Esophagus mucosa (tissue), 1 donor: Measurements from ENCODE around the gene PXDN. TPM values are rescaled to one million over a fixed set of nuclear protein-coding genes. Genes with fewer than 3 reads are reported as not detected.

Experiments
- ATAC-seq: fragments of 200-7000 bp; cut with Tn5 transposase; one replicate; pipeline ENCODE4 v1.9.1; 2020
- total RNA-seq: library from RNA; stranded (reverse); gene quantifications from one replicate; pipeline ENCODE4 v1.2.4, GENCODE V29; 2023
- donor health status: DM: yes; HTN: yes; CAD: no.

The PXDN gene
- total RNA-seq, 1 donor from 2014 or later, result 7.1 TPM

DNA sequence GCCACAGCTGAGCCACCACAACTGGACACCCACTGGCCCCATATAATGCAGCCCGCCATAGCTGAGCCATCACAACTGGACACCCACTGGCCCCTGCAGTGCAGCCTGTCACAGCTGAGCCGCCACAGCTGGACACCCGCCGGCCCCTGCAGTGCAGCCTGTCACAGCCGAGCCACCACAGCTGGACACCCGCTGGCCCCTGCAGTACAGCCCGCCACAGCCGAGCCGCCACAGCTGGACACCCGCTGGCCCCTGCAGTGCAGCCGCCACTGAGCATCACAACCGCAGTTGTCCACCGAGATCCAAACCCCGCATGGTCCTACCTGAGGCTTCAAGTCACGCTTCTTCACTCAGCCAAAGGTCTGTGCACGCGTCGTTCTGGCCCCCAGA, 134.2 kb downstream of the PXDN start:
- ATAC-seq, result no peak

DNA sequence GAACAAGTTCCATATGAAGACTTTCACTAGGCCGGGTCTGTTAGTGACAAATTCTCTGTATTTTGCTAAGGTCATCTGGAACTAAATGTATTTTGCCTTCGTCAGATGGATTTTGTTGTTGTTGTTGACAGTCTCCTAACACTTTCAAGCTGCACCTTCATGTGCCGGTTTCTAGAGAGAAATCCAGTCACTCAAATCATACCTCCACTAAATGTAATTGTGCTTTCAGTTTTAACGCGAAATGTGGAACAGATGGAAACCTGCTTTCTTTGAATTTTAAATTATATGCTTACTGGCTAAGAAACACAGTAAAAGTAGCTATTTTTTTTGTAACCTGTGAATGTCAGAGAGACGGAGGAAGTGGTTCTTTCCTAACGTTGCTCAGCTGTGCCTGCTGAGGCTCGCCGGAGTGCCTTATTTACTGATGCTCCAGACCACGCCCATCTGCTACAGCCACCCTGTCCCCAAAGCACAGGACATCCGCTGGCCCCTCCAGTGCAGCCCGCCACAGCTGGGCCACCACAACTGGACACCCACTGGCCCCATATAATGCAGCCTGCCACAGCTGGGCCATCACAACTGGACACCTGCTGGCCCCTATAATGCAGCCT, 134.7 kb downstream of the PXDN start:
- no peak for ATAC-seq

DNA sequence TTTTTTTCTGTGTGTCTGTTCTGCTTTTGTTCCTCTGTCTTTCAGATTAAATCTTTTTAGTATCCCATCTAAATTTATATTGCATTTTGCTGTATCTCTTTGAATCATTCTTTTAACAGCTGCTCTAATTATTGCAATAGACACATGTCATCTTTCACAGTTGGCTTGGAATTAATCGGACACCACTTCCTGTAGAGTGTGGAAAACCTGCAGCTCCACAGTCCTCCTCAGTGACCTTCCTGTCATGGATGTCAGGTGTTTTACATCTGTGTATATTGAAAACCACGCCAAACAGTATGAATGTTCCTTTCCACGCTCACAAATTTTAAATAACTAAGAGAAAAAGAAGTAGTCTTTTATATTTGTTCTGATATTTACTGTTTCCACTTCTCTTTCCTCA, 135.3 kb downstream of the PXDN start:
- ATAC-seq, result no peak

DNA sequence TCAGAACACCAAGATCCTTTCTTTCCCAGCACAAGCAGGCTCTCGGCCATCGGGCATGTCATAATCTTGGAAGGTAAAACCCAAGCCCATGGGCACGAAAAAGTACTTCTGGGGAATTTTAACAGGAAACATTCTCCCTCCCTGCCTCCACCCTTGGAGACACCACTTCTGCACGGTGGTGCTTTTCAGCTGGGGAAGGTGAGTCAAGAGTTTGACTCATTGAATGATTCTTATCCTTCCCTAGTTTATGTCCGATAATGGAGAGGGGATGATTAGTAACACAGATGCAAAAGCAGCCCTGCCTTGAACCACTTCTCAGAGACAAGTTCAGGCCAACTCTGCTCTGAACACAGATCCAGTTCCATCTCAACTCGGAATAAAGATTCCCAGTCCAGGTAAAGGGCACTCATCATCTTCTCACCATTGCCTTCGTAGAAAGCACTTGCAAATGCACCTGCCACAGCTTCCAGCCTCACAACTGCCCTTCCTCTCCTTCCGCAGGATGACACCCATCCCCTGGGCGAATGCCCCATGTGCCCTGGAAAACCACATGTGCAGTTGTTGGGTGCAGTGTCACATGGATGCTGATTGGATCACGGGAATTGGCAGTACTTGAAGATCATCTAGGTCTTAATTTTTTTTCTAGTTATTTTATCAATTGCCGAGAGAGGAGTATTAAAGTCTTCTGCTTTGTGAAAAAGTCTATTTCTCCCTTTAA, 136.2 kb downstream of the PXDN start:
- ATAC-seq, result no peak

DNA sequence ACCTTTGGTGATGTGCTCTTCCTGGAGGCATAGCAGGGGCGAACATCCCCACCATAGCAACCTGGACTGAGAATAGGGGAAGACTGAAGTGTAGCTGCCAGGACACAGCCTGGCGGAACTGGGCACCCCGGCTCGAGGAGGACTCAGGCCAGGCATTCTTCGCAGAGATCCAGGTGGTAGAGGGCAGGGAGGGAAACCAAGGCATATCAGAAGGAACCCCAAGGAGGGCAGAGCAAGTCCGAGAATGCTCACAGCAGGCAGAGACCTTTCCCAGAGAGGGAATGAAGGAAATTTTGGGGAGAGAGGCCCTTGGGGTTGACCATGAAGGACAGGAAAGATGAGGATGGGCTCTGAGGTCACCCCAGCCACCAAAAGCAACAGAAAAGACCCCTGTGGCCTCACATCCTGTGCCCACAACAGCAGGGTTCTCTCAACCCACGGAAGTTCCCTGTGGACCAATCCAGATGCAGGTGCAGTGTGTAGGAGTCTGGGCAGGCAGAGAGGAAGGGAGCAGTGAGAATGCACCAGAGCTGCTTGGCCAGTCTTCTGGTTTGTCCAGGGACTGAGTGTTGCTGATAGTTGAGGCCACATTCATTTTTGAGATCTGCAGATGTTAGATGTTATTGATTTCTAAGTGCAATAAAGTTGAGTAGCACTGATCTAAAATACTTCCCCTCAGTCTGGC, 136.9 kb downstream of the PXDN start:
- no peak for ATAC-seq

DNA sequence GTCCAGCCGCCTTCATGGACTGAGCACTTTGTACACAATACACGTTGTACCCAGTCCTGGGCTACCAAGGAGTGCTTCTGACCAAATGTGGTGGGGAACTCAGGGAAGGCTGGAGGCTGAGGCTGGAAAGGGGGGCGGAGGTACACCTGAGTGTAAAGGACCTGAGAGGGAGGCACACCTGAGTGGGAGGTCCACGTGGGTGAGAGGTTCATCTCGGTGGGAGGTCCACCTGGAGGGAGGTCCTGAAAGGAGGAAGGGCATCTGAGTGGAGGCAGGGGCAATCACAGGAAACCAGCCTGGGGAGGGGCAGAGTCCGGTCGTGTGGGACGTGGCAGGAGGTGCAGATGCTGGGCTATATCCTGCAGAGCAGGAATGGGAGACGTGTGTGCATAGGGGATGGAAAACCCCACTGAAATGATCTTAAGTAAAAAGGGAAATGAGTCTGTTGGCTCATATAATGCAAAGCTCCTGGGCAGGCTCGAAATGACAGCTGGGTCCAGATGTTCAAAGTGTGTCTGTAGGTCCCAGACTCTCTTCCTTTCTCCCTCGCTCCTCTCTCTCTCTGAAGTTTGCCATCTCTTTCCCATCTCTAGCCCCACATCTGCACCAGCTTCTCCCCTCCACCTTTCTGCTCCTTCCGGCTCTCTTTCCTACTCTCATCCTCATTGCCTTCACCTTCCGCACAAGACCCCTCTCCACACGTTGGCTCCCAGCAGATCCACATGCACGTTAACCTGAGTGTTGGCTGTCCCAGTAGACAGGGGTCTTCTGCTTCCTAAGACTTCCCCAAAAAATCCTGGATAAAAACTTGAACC, 137.7 kb downstream of the PXDN start:
- ATAC-seq, result no peak

DNA sequence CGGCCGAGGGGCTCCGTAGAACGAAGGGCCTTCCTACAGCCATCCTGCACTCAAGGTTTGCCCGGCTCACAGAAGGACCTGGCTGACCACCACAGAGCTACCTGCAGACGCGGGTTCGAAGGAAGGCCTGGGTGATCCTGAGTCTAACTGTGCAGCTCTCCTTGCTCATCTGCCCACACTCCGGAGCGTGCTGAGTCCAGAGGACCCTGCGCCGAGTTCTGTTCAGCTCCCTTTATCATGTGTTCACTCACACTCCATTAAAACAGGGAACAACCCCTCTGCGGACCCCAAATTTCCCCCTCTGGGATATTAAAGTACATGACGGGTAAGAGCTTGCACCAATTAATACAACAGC, 138.3 kb downstream of the PXDN start:
- ATAC-seq, result no peak

DNA sequence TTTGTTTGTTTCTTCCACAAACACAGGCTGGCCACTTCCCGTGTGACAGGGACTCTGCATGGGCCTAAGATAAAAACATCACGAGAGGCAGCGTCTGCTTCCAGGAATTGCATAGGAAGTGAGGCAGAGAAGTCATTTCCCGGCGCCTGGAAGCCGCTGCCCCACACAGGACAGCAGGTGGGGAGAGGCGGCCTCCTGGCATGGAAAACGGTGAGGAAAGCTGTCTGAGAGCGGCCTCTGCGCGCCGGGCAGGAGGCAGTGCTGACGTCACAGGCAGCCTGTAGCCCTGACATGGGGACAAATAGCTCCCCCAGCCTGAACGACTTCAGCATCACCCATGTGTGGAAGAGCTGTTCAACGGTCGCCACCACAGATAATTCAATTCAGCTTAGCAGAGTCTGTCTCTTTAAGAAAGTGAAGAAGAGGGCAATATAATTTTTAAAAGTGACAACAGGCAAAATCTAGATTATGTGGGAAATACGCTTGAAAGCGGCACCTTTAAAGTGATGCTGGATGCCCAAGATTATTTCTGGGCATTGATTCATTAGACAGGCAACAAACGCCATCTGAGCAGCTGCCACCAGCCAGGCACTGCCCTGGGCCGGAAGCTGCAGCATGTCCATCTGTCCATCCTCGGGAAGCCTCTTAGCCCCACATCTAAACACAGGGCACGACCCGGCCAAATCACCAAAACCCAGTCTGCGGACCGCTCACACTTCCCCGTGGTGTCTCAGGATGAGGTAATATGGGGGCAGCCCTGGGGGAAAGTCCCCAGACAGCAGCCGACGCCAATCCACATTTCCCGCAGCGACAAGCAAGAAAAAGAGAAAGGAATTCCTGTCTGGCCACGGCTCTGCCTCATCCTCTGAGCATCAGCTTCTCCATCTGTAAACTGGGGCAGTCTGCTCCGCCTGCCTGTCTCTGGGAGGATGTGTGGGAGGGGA, 138.9 kb downstream of the PXDN start:
- no peak for ATAC-seq

DNA sequence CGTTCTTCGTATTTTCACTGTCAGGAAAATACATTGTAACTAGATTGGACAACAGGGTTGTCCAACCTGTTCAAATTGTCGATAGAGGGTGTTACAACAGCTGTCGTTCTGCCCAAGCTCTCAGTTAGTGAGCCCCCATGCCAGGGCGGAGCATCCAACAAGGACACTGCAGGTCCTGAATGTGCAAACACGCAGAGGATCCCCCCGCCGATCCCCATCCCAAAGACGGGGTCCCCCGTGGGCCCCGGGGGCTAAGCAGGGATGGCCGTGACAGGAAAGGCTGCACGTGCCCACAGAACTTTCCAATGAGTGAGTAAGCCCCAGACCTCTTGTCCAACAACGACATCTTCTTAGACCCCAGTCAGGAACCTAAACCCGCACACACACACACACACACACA, 140.8 kb downstream of the PXDN start:
- no peak for ATAC-seq

DNA sequence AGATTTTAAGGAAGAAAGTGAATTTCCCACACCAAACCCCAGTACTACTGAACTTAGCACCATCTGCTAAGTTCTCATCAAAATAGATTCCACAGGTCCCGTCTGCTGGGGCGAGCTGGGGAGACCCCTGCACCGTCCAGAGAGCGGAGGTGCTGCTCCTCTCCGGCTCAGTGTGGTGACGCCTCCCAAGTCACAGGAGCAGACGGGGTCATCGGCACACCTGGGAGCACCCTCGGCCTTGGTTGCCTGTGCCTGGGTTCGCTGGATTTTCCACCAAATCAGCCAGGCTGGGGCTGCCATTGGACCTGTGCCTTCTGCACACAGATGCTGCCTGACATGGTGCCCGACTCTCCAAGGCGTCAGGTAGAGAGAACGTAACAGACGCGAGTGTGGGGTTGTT, 141.3 kb downstream of the PXDN start:
- ATAC-seq, result no peak

DNA sequence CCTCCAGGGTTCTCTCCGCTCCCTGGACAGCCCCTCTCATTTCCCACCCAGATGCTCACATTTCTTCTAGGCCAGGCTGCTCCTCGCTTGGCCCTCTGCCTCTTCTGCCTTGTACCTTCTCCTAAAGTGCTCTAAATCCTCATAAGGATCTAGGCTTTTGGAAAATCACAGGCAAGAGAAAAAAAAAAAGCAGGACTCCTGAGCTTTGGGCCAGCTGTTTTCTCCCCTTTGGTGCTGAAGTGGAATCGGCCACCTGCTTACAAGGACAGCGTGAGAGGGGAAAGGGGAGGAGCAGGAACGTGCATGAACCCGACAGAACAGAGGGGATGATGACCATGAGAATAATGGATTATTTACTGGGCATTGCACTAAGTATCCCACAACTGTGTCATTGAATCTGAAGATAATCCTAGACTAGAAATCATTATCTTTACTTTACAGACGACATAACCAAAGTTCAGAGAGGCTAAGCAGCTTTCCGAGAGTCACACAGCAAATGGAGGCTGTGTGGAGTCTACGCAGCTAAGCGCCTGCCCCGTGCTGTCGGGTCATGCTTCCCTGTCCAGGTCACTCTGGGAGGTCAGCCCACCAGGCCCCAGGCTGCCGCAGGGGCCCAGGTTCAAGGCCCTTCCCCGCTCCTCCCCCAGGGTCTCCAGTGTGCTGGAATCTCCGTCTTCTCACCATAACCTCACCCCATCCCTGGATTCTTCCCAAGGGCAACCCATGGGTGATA, 141.9 kb downstream of the PXDN start:
- ATAC-seq, result no peak

DNA sequence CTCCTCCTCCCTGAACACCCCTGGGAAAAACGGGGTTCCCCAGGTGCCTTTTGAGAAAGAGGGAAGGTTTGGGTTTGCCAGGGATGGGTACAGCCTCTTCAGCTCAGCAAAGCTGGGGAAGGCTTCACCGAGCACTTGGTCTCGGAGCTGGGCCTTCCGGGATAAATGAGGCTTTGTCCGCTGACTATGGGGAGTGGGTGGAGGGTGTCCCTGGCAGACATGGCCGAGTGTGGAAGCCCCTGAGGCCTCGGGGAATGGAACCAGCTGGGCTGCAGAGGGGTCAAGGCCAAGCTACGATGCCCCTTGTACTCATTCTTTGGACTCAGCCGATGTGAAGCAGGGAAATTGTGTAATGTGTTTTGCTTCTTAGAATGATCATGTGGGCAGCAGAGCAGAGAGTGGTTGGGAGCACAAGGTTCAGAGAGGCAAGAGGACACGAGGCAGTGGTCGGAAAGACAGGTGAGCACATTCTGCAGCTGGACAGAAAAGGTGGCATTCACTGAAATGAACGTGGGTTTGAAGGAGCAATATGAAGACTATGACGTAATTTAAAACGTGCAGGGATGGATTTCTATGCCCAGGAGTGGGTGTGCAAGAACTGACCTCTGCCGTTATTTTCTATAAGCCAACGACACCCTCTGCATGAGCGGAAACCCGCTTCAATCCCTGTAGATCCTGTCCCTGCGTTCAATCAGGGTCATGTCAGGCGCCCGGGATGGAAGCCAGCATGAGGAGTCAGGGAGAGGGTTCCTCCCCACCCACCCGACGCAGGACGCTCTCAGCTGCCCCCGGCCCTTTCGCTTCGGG, 142.6 kb downstream of the PXDN start:
- ATAC-seq, result no peak

DNA sequence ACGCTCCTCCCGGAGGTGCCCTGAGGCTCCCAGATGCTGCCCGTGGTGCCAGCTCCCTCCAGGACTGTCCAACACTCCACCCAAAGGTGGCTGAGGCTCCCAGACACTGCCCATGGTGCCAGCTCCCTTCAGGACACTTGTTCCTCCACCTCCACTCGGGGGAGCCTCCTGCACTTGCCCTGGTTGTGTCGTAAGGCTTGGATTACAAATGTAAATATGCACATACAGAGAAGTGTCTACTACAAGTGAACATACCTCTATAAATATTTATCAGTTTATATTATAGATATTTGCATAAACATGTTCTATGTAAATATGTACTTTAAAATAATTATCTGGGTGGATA, 143.3 kb downstream of the PXDN start:
- no peak for ATAC-seq

DNA sequence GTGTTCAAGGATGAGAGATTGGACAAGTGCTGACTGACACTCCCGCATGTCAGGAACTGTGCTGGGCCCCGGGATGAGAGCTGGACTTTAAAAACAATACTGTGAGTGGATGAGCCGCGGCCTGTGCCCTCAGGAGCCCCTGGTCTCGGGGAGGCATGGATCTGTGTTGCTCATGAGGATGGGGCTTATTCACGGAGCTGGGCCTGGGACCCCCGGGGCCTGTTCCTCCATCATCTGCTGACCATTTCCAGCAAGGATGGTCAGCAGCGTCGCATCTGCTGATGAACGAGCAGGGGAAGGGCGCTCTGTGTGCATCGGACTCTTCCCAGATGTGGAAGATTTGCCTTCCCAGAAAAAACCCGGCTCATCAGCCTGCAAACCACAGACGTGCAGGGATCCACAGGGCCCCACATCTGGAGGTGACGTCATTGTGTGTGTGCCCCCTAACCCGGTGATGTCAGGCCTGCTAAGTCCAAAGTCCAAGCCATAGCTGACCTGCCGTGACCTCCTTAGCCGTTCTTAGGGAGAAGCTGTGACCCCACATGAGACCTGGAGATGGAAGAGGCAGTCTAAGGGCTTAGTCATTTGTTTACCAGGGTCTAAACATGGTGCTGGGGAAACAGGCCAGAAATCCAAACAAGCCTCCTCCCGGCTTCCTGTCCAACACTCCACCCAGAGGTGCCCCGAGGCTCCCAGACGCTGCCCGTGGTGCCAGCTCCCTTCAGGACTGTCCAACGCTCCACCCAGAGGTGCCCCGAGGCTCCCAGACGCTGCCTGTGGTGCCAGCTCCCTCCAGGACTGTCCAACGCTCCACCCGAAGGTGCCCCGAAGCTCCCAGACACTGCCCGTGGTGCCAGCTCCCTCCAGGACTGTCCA, 143.9 kb downstream of the PXDN start:
- no peak for ATAC-seq

DNA sequence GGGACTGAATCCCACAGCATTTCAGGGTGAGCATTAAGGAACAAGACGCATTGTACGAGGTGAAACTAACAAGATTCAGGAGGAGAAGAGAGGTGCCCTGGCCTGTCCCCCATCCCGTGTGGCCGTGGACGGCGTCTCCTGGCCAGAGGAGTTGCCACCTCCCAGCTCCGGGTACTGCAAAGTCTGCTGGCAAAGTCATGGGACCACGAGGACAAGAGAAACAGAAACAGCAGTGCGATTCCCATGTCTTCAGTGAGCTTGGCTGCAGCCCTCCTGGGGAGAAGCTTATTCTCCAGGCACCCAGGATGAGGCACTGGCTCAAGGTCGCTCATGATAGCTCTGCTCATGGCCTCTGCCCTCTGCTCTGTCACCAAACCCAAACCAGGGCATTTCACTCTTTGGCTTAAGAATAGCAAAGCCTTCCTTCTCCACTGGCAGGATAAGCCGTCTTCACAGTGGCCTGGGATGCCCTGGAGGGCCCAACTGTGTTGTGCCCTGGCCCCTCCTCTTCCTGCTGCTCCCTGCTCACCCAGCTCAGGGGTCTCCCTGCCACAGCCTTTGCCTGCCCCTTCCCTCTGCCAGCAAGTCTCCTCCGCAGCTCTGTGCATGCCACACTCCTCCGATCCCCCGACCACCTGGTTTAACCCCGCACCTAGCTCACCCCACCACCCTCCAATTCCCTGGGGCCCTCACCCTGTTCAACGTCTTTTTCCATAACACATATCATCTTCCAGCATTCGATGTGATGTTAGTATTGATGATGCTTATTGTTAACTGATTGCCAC, 144.8 kb downstream of the PXDN start:
- ATAC-seq, result no peak

DNA sequence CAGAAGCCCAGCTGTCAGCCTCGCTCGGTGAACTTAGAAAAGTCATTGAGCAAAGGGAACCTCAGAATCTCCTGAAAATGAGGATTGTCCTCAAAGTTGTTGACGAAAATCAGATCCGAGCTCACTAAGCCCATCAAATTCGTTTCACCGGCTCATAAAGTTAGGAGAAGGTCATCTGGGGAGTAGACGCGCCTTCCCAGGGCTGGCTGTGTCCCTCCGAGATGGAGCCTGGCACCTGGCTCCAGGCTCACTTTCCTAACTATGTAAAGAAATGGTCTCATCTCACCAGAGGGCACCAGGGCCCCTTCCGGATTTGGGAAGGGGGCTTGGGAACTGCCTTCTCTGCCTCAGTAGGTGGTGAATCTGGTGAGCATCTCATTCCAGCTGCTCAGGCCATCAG, 145.5 kb downstream of the PXDN start:
- no peak for ATAC-seq

DNA sequence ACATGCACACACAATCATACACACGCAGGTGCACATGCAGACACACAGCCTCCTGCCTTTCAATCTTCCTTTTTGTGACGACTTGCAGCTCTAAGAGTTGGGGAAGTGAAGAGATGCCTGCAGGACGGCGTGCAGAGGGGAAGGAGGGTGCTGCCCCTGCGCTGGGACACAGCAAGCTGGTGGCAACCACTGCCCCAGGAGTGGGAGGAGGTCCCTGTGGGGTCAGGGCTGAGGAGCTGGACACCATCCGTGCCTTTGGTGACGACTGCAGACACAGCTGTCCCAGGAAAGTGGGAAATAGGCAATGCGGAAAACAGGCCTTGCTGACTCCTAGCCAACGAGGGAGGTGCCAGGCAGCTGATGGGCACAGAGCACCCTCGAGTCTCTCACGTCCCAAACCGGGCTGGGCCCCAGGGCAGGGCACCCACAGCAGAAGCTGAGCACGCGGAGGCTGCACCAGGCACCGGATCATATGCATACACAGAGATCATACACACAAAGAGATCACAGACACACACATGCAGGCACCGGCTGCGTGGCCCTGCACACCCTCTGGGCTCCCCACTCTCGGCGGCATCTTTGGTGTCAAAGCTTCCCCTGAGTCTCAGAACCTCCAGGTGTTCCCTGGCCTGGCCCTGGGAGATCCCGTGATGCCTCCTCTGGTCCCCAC, 146.1 kb downstream of the PXDN start:
- no peak for ATAC-seq

DNA sequence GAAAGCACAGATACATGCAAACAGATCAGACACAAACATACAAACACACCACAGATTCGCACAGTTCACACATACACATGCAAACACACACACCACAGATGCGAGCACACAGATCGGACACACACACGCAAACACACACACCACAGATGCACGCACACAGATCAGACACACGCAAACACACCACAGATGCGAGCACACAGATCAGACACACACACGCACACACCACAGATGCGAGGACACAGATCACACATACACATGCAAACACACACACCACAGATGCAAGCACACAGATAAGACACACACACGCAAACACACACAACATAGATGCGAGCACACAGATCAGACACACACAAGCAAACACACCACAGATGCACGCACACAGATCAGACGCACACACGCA, 149.0 kb downstream of the PXDN start:
- ATAC-seq, result no peak
